Jurkat, Clone E6-1 (cell line): ENCODE results near the gene EMID1.

Experiments
- DNase-seq: peaks from one replicate; pipeline ENCODE4 v3.0.0-alpha.2; 2011; ENCODE audit warnings: low read depth, low spot score
- H3K4me3 ChIP-seq: 2 replicates; pipeline ENCODE4 v1.5.1; 2011; ENCODE audit warnings: mild to moderate bottlenecking, low read length, control low read depth, moderate library complexity

EMID1 gene

GRCh38 chr22:29253561-29254285 is 48.0 kb downstream of the EMID1 start:
- no peak for DNase-seq
- H3K4me3 ChIP-seq, result no peak overlapping the region

DNA sequence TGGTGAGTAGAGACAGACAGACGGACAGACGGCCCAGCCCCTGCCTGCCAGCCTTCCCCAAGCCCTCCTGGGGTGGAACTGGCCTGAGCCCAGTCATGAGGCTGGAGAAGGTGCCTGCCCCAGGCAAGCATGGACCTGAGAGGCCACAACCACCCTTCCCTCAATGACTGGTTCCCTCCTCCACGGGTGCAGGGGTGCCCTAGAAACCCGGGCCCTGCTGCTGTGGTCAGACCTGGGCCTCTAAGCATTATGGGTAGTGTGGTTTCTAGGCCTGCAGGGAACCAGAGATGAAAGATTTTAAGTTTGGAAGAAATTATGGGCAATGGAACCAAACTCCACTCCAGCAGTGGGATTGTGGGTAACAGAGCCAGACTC is 48.6 kb downstream of the EMID1 start:
- no peak for DNase-seq
- H3K4me3 ChIP-seq, result no peak overlapping the region

DNA sequence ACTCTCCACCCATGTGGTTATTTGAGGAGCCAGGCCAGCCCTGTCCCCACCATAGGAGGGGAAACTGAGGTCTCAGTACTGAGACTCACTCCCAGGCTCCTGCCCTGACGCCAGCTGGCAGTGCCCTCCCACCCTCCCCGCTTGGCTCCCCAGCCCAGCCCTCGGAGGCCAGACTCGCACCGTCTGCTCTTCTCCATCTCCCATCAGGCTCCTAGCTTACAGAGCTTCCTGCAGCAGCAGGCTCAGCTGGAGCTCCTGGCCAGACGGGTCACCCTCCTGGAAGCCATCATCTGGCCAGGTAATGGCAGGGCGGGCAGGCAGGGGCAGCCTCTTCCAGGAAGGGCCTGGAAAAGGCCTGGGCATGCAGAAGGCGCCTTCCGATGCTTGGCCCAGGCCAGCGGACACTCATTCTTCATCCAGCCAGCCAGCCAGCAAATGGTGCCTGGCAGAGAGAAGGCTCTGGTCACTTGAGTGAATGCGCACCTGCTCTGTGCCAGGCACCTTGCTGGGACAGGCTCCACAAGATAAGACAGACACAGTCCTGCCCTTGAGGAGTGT is 49.4 kb downstream of the EMID1 start:
- no peak overlapping the region for H3K4me3 ChIP-seq
- no peak for DNase-seq

DNA sequence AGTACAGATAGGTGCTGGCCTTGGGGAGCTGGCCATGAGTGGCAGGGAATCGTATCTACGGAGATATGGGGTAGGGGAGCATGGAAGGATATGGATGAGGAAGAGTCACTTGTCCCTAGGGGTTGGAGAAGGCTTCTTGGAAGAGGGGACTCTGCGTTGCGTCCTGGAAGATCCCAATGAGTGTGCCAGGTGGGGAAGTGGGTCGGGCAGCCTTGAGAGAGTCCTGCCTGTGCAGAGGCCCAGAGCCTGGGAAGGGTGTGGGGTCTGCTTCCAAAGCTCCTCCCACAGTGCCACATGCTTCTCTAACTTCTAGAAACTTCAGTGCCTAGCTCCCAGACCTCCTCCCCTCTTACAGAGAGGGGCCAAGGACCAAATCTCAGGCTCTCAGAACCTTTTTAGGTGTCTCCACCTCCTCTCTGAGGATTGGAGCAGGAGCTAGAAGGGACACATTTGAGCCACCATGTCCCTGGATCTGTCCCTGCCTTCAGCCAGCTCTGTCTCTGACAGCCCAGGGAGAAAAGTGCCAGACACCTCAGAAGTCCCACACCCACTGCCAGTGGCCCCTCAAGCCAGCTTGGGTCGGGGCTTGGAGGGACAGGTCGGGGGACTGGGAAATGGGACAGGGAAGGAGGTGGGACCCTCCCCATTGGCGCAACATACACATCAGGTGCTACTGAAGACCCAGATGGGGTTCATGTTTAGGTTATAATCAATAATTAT is 51.1 kb downstream of the EMID1 start:
- DNase-seq, result no peak
- H3K4me3 ChIP-seq, result no peak overlapping the region

- DNase-seq, result no peak
- H3K4me3 ChIP-seq, result no peak overlapping the region
Observed at GRCh38 chr22:29257751-29258181, 52.1 kb downstream of the EMID1 start.

DNA sequence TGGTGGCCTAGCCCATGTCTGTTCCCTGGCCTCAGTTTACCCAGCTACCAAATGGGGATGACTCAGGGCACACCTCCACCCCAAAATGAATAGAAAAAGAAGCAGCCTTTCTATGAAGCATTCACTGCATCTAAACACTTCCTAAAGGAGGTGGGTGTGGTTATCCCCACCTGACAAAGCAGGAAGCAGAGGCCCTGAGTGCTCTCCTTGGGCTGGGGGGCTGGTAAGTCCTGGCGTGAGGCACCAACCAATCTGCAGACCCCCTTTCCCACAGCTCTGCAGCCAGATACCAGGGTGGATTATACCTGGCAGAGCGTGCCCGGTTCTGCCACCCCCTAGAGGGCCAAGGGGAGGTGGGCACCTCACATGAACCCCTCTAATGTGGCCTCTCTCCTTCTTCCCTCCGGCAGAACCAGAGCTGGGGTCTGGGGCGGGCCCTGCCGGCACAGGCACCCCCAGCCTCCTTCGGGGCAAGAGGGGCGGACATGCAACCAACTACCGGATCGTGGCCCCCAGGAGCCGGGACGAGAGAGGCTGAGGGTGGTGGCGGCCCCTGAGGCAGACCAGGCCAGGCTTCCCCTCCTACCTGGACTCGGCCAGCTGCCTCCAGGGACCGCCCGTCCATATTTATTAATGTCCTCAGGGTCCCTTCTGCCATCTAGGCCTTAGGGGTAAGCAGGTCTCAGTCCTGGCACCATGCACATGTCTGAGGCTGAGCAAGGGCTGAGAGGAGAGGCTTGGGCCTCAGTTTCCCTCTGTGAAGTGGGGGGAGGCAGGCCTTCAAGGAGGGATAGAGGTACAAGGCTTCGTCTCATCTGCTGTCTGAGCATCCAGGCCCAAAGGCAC is 52.9 kb downstream of the EMID1 start:
- DNase-seq, result no peak
- H3K4me3 ChIP-seq, result no peak overlapping the region

- no peak for DNase-seq
- H3K4me3 ChIP-seq, result no peak overlapping the region
Observed at GRCh38 chr22:29259253-29259899, 53.7 kb downstream of the EMID1 start.

- DNase-seq, result no peak
- H3K4me3 ChIP-seq, result no peak overlapping the region
Observed at GRCh38 chr22:29260031-29260560, 54.4 kb downstream of the EMID1 start.

DNA sequence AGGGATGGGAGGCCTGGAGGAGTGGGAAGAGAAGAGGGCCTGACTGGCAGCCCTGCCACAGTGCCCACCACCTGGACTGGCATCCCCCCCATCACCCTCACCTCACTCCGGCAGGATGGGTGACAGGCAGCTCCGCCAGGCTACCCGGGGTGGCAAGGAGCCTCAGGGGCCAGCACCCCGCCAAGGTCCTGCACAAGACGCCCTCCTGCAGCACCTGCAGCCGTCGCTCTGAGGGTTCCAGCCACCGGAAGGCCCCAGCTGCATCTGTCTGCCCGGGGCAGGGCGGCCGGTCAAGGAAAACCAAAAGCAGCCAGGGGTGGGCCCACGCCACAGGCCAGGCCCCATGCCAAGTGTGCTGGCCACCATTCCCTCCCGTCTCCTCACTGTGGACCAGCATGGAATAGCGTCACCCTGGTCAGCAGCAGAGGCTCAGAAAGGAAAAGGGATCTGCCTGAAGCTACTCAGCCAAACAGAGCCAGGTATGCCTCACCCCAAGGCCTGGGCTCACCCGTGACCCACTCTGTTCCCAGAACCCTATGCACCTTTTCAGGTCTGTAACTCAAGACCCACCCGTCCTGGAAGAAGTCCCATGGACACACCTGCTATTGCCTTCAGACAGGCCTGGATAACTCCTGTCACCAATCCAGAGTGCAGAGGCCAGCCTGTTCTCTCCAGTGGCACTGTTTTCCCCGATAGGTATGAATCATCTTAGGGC is 55.1 kb downstream of the EMID1 start:
- no peak for DNase-seq
- no peak overlapping the region for H3K4me3 ChIP-seq

DNA sequence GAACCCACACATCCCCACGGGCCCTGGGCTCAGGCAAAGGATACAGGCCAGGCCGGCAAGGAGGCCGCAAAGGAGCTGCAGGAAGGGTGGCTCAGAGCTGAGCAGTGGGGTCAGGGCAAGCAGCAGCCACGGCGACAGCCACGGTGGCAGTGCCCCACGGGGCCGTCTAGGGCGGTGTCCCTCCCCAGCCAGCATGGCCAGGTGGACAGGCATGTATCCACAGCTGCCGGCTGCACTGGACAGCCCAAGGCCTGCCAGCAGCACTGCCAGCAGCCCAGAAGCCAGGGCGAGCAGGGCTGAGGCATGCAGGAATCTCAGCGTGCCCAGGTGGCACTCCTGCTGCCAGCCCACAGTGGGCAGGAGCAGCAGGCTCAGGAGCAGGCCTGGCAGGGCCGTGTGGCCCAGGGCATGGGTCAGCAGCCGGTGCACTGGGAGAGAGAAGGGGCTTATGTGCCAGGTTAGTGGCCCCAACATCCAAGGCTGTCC is 58.1 kb downstream of the EMID1 start:
- DNase-seq, result no peak
- no peak overlapping the region for H3K4me3 ChIP-seq

- H3K4me3 ChIP-seq, result no peak overlapping the region
- DNase-seq, result no peak
Observed at GRCh38 chr22:29265305-29265704, 59.6 kb downstream of the EMID1 start.

DNA sequence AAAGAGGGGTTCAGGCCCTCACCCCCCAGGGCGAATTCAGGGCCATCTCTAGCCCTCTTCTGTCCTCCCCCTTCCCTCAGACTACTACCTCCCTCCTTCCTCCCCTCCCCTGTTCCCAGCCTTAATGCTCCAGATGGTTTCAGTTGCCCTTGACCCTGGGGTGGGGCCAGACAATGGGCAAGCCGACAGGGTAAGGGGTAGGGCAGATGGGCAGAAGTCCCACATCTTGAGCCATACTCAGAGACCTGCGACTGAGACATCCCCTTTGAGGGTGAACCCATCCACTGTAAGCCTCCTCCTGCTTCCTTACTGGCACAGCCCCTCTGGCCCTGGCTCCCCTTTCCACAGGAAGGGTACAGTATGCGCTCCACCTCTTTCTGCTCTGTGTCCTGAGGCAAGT is 60.2 kb downstream of the EMID1 start:
- peak overlapping the region; percentile 69 for H3K4me3 ChIP-seq

DNA sequence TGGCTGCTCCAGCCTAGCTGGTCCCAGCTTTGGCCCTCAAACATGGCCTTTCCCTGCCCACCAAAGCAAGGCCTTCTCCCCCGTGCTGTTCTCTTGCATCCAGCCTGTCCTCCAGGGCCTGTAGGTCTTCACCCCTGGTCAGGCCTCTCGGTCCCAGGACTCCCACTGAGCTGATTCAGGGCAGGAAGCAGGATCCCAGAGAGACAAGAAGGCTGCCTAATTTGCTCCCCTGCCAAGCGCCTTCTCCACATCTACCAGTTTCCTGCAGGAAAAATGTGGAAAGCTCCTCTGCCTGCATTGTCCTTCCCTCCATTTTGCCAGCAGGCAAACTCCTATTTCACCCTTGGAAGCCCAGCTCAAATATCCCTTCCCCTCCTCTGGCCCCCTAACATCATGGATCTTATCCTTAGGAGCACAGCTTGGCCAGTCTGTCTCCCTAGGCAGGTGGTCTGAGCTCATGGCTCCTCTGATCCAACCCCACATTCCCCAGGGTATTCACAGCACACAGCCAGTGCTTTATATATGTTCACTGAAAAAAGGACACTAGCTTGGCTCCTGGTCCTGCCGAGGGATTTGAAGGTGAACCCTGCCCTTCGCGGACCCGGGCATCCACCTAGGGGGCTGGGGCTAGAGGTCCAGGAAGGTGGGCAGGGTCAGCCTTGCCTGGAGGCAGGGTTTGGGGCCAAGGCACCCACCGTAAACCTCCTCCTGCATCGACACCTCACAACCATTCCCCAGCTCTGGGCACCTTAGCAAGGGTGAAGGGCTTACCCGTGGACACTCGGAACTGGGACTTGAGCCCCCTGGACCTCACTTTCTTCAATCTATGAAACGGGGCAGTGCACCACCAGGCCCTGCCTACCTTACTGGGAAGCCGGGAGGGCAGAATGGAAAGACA is 61.1 kb downstream of the EMID1 start:
- peak overlapping the region; percentile 69 for H3K4me3 ChIP-seq
- DNase-seq, result no peak

More for the DNA sequence above, 60.2 kb downstream of the EMID1 start:
- no peak for DNase-seq

DNA sequence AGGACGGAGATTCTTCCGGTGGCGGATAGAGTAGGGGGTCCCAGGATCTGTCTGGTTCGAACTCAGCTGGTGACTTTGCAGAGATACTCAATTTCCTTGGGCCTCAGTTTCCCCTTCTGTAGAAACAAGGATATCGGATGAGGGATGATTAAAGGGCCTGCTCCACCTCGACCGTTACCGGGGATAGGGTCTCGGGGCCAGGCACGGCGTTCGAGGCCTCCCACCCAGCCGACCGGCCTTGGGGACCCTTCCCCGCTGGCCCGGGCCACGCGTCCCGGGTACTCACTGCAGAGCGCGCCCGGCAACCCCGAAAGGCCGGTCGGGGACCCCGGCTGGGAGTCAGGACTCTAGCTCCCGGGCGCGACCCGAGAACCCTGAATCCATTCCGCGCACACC is 61.8 kb downstream of the EMID1 start:
- peak overlapping the region; percentile 69 for H3K4me3 ChIP-seq
- no peak for DNase-seq

DNA sequence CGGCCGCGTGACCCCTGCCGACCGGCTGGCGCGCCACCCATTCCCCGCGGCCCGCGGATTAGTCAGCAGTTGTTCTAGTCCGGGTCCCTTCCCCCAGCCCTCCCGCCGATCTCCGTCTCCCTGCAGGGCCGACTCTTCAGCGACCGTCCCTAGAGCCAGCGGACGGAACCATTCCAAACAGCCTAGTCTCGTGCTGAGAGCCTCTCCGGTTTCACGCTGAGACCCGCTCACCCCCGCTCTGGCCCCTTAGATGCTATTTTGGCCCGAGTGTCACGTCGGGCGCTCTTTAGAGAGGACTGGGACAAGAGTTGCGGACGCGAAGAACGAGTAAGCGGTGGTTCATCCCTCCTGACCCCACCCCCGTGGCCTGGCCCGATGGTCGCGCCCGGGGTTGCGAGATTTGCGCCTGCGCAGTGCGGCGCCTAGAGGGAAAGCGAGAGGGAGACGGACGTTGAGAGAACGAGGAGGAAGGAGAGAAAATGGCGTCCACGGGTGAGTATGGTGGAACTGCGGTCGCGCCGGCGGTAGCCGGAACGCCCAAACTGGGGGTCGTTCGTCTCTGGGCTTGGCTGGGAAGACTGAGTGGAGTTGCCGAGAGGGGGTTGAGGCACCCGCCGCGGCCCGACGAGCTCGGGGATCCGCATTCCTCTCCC is 62.3 kb downstream of the EMID1 start, which contains the start of the genes EWSR1 and RHBDD3:
TSS of gene EWSR1 (plus strand) at position 411 of the 653 bp plus-strand sequence. CDS start at position 480, 69 bp downstream.
TSS of gene RHBDD3 (minus strand) at position 124 of the 653 bp plus-strand sequence. CDS start 2,355 bp downstream, outside the sequence.
- peak; percentile 95 for DNase-seq
- peak within 1 kb of the TSS; percentile 69 for H3K4me3 ChIP-seq

DNA sequence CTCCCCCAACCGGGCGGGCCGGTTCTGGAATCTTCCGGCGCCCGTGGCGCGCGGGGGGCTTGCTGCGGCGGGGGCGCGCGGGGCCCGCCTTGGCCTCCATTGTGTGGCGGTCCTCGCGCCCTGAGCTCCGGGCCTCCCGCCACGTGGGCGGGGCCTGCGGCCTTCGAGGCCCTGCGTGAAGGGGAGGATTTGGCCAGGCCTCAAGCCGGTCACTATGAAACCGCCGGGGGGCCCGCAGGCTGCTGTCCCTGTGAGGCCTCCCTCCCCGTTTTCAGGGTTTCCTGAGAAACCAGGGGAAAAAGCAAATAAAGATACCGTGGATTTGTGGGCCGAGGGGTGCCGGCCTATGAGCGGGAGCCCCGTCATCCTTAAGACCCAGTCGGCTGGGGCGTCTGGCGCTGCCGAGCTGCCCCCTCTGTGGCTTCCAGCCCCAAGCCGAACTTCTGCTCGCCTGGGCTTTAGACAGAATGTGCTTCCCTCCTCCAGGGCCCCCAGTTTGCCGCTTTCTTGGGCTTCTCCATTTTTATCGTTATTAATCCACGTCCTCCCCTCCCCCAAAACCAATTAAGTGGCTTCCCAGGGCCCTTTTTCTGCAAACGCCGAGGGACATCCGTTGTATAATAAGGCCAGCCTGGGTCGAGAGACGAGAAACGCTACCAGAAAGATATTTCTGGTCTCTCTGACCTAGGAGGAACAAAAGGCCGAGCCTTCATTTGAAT is 63.0 kb downstream of the EMID1 start:
- DNase-seq, result no peak
- peak overlapping the region; percentile 69 for H3K4me3 ChIP-seq
